Neural cell (in vitro differentiated cells): ENCODE results near the gene PCYT1A. TPM values are rescaled to one million over a fixed set of nuclear protein-coding genes. Genes with fewer than 3 reads are reported as not detected.

Experiments
- H2AFZ ChIP-seq: fragments of 200-600, 300-800 bp; sonication (generic), shearing (Covaris generic); 2 replicates; pipeline ENCODE4 v1.6.0; 2014; ENCODE audit warnings: low read depth, mild to moderate bottlenecking, antibody characterized with exemption, low read length, moderate library complexity
- H3F3A ChIP-seq: fragments of 200-600 bp; shearing (Covaris generic); 2 replicates; pipeline ENCODE4 v1.6.1; 2016; ENCODE audit warnings: mild to moderate bottlenecking, moderate library complexity, mixed read lengths, antibody characterized with exemption, low read length; ENCODE audit not compliant: insufficient read depth, poor library complexity, severe bottlenecking
- H3K27ac ChIP-seq: fragments of 200-600, 300-800 bp; sonication (generic), shearing (Covaris generic); 2 replicates; pipeline ENCODE4 v1.5.1; 2014; ENCODE audit warnings: mild to moderate bottlenecking, low read length, moderate library complexity
- H3K27me3 ChIP-seq: fragments of 300-800, 200-600 bp; sonication (generic), shearing (Covaris generic); 2 replicates; pipeline ENCODE4 v1.6.0; 2014; ENCODE audit warnings: mild to moderate bottlenecking, low read depth, low read length, moderate library complexity; ENCODE audit not compliant: insufficient read depth
- H3K36me3 ChIP-seq: fragments of 300-800, 200-600 bp; sonication (generic), shearing (Covaris generic); 2 replicates; pipeline ENCODE4 v1.5.1; 2014; ENCODE audit warnings: mild to moderate bottlenecking, antibody characterized with exemption, low read length, moderate library complexity; ENCODE audit not compliant: insufficient read depth
- H3K4me2 ChIP-seq: fragments of 300-800, 200-600 bp; sonication (generic), shearing (Covaris generic); 2 replicates; pipeline ENCODE4 v1.6.0; 2014; ENCODE audit warnings: mild to moderate bottlenecking, low read length
- H3K4me3 ChIP-seq: fragments of 300-800, 200-600 bp; sonication (generic), shearing (Covaris generic); 2 replicates; pipeline ENCODE4 v1.5.1; 2014; ENCODE audit warnings: mild to moderate bottlenecking, low read length, moderate library complexity
- H3K79me2 ChIP-seq: fragments of 200-600 bp; shearing (Covaris generic); replicated peaks from 2 replicates; pipeline ENCODE4 v1.6.0; 2014; ENCODE audit warnings: mild to moderate bottlenecking, low read length, moderate library complexity; ENCODE audit not compliant: insufficient read depth
- H3K9ac ChIP-seq: fragments of 300-800, 200-600 bp; sonication (generic), shearing (Covaris generic); 2 replicates; pipeline ENCODE4 v1.6.1; 2016; ENCODE audit warnings: mild to moderate bottlenecking, low read length, mixed read lengths
- H3K9me2 ChIP-seq: fragments of 200-600 bp; shearing (Covaris generic); 2 replicates; pipeline ENCODE4 v1.6.1; 2016; ENCODE audit warnings: mild to moderate bottlenecking, low read length, mixed read lengths; ENCODE audit not compliant: insufficient read depth
- H3K9me3 ChIP-seq: fragments of 200-600, 300-800 bp; sonication (generic), shearing (Covaris generic); 2 replicates; pipeline ENCODE4 v1.6.1; 2016; ENCODE audit warnings: mild to moderate bottlenecking, mixed run types, low read length, moderate library complexity, mixed read lengths
- H4K20me1 ChIP-seq: fragments of 200-600 bp; shearing (Covaris generic); 2 replicates; pipeline ENCODE4 v1.6.1; 2016; ENCODE audit warnings: mild to moderate bottlenecking, mixed run types; ENCODE audit not compliant: insufficient read depth
- CTCF ChIP-seq: fragments of 450-650 bp; IDR thresholded peaks from 2 replicates; pipeline ENCODE4 v1.5.1; 2014; ENCODE audit warnings: antibody characterized with exemption, mild to moderate bottlenecking, moderate library complexity; ENCODE audit not compliant: poor library complexity, severe bottlenecking
- EP300 ChIP-seq: fragments of 450-650 bp; conservative IDR thresholded peaks from 2 replicates; pipeline ENCODE4 v1.6.1; 2014; ENCODE audit warnings: antibody characterized with exemption, mild to moderate bottlenecking, moderate library complexity; ENCODE audit not compliant: poor library complexity, severe bottlenecking
- EZH2 ChIP-seq: fragments of 200-600, 300-800 bp; shearing (Covaris generic), sonication (generic); IDR thresholded peaks from 2 replicates; pipeline ENCODE4 v1.6.1; 2014; ENCODE audit warnings: antibody characterized with exemption, low read length, borderline replicate concordance, mild to moderate bottlenecking; ENCODE audit not compliant: insufficient read depth, poor library complexity, severe bottlenecking
- MXI1 ChIP-seq: fragments of 450-650 bp; conservative IDR thresholded peaks from 2 replicates; pipeline ENCODE4 v1.6.1; 2014; ENCODE audit warnings: antibody characterized with exemption, mild to moderate bottlenecking; ENCODE audit not compliant: poor library complexity, severe bottlenecking
- POLR2AphosphoS5 ChIP-seq: IDR thresholded peaks from 2 replicates; pipeline ENCODE4 v1.6.1; 2012
- RAD21 ChIP-seq: fragments of 450-650 bp; conservative IDR thresholded peaks from 2 replicates; pipeline ENCODE4 v1.6.1; 2014; ENCODE audit warnings: antibody characterized with exemption, mild to moderate bottlenecking, moderate library complexity
- REST ChIP-seq: IDR thresholded peaks from 2 replicates; pipeline ENCODE4 v1.6.1; 2012; ENCODE audit warnings: borderline replicate concordance
- SMC3 ChIP-seq: fragments of 450-650 bp; conservative IDR thresholded peaks from 2 replicates; pipeline ENCODE4 v1.6.1; 2014; ENCODE audit warnings: antibody characterized with exemption, mild to moderate bottlenecking, moderate library complexity; ENCODE audit not compliant: poor library complexity
- TAF1 ChIP-seq: IDR thresholded peaks from 2 replicates; pipeline ENCODE4 v1.6.1; 2012; ENCODE audit warnings: low read depth
- polyA plus RNA-seq: library from polyadenylated mRNA; depleted of rRNA; stranded (reverse); fragments of >200 nt; gene quantifications from 2 replicates; pipeline ENCODE4 v1.2.3, GENCODE V29; 2014

Gene PCYT1A
- polyA plus RNA-seq, 1 donor from 2014 or later = 21.7 TPM

GRCh38 chr3:196326936-196327335 lies 39.4 kb upstream of the PCYT1A start:
- TF ChIP-seq RAD21 (no peak), SMC3 (no peak), REST (no peak), EZH2 (no peak), CTCF (no peak), MXI1 (no peak), EP300 (no peak), TAF1 (no peak), POLR2AphosphoS5 (no peak)
- no peaks in the 10 kb centered on the region for H3K79me2 ChIP-seq
- no peak overlapping the region for H3K4me2 ChIP-seq
- H3K27me3 ChIP-seq = no peaks in the 10 kb centered on the region
- H3K9me2 ChIP-seq = no peaks in the 10 kb centered on the region
- H2AFZ ChIP-seq = no peak overlapping the region
- no peak overlapping the region for H3K4me3 ChIP-seq
- no peak overlapping the region for H3K27ac ChIP-seq
- no peak overlapping the region for H3K9ac ChIP-seq
- H3K36me3 ChIP-seq = no peaks in the 10 kb centered on the region
- H3K9me3 ChIP-seq = no peaks in the 10 kb centered on the region
- H4K20me1 ChIP-seq = no peaks in the 10 kb centered on the region
- no peaks in the 10 kb centered on the region for H3F3A ChIP-seq

- no peak overlapping the region for H3K9ac ChIP-seq
- H3K36me3 ChIP-seq = no peaks in the 10 kb centered on the region
- H4K20me1 ChIP-seq = no peaks in the 10 kb centered on the region
- H3K27ac ChIP-seq = no peak overlapping the region
- H2AFZ ChIP-seq = no peak overlapping the region
- TF ChIP-seq EP300 (no peak), RAD21 (no peak), EZH2 (no peak), REST (no peak), SMC3 (no peak), MXI1 (no peak), POLR2AphosphoS5 (no peak), CTCF (no peak), TAF1 (no peak)
- no peaks in the 10 kb centered on the region for H3K9me2 ChIP-seq
- no peaks in the 10 kb centered on the region for H3K27me3 ChIP-seq
- no peaks in the 10 kb centered on the region for H3K79me2 ChIP-seq
- no peaks in the 10 kb centered on the region for H3F3A ChIP-seq
- H3K4me3 ChIP-seq = no peak overlapping the region
- no peaks in the 10 kb centered on the region for H3K9me3 ChIP-seq
- H3K4me2 ChIP-seq = no peak overlapping the region
Observed at GRCh38 chr3:196323691-196324090, 36.2 kb upstream of the PCYT1A start.
